Endothelial cell of umbilical vein (primary cell): Measurements from ENCODE around the gene SAFB. TPM values are rescaled to one million over a fixed set of nuclear protein-coding genes. Genes with fewer than 3 reads are reported as not detected.

Experiments
- BruUV-seq: library from RNA; stranded (reverse); fragments of 400-500 nt; replicated peaks from 2 replicates; lab custom pipeline; 2021; lab: Mats Ljungman, UMichigan
- CTCF ChIA-PET: fragments of 300-600, 350-600 bp; sonication (Branson Sonifier 250); formaldehyde crosslinking; loops from one replicate; lab custom pipeline; 2021; ENCODE audit warnings: antibody characterized with exemption, inconsistent platforms; lab: Charles Lee
- POLR2A ChIA-PET: fragments of 300-600, 350-600 bp; sonication (Branson Sonifier 250); formaldehyde crosslinking; loops from one replicate; lab custom pipeline; 2021; ENCODE audit warnings: antibody characterized with exemption, inconsistent platforms; lab: Charles Lee
- DNase-seq: peaks from one replicate; pipeline ENCODE4 v3.0.0-alpha.2; 2011; ENCODE audit warnings: low read depth, low spot score
- FAIRE-seq: peaks from 2 replicates; lab custom pipeline; 2011; peaks lifted over from hg19 to GRCh38; lab: Jason Lieb, UNC
- H2AFZ ChIP-seq: 2 replicates; pipeline ENCODE4 v1.6.0; 2012; ENCODE audit warnings: low read depth, low read length, control low read depth, inconsistent platforms
- H3K27ac ChIP-seq: 2 replicates; pipeline ENCODE4 v1.5.1; 2011; ENCODE audit warnings: low read depth, mild to moderate bottlenecking, control low read depth, low read length, moderate library complexity; ENCODE audit not compliant: insufficient read depth
- H3K27me3 ChIP-seq, 2 experiments: 2 replicates each; pipeline versions ENCODE4 v1.6.0 to v1.6.1; 2011; ENCODE audit warnings: low read length in 2 of 2, mixed read lengths in 1 of 2; ENCODE audit not compliant: control insufficient read depth in 2 of 2, insufficient read depth in 2 of 2
- H3K36me3 ChIP-seq, 2 experiments: 2 replicates in 1 of 2; 3 replicates in 1 of 2; pipeline ENCODE4 v1.5.1; 2011; ENCODE audit warnings: low read length in 2 of 2, mild to moderate bottlenecking in 1 of 2, moderate library complexity in 1 of 2; ENCODE audit not compliant: control insufficient read depth in 2 of 2, insufficient read depth in 2 of 2; ENCODE audit errors: extremely low read depth in 1 of 2
- H3K4me1 ChIP-seq: 3 replicates; pipeline ENCODE4 v1.5.1; 2011; ENCODE audit warnings: mild to moderate bottlenecking, low read length; ENCODE audit not compliant: control insufficient read depth, insufficient read depth; ENCODE audit errors: extremely low read depth
- H3K4me2 ChIP-seq: 2 replicates; pipeline ENCODE4 v1.6.1; 2011; ENCODE audit warnings: low read length, control low read depth, mixed read lengths; ENCODE audit not compliant: insufficient read depth
- H3K4me3 ChIP-seq, 3 experiments: fragments of 200-600 bp in 1 of 3; sonication (generic), shearing (Covaris generic) in 1 of 3; replicated peaks in 1 of 3; 2 replicates each; pipeline ENCODE4 v1.5.1; 2011 to 2016; ENCODE audit warnings: control low read depth in 3 of 3, low read length in 3 of 3, mild to moderate bottlenecking in 2 of 3, inconsistent platforms in 1 of 3, low read depth in 1 of 3, moderate library complexity in 1 of 3; ENCODE audit not compliant: insufficient read depth in 1 of 3
- H3K79me2 ChIP-seq: 2 replicates; pipeline ENCODE4 v1.6.0; 2012; ENCODE audit warnings: low read length, inconsistent platforms; ENCODE audit not compliant: control insufficient read depth, insufficient read depth
- H3K9ac ChIP-seq: replicated peaks from 2 replicates; pipeline ENCODE3; 2011; ENCODE audit warnings: low read length, control low read depth; ENCODE audit not compliant: insufficient read depth; ENCODE audit errors: extremely low read depth
- H3K9me1 ChIP-seq: replicated peaks from 3 replicates; pipeline ENCODE4 v1.6.0; 2011; ENCODE audit warnings: mild to moderate bottlenecking, low read length; ENCODE audit not compliant: control insufficient read depth, insufficient read depth; ENCODE audit errors: extremely low read depth
- H3K9me3 ChIP-seq: replicated peaks from 2 replicates; pipeline ENCODE4 v1.5.1; 2012; ENCODE audit warnings: low read length, inconsistent platforms; ENCODE audit not compliant: control insufficient read depth, insufficient read depth
- H4K20me1 ChIP-seq: replicated peaks from 2 replicates; pipeline ENCODE3; 2011; ENCODE audit warnings: mild to moderate bottlenecking, low read length; ENCODE audit not compliant: control insufficient read depth, insufficient read depth; ENCODE audit errors: extremely low read depth
- CTCF ChIP-seq, 2 donors: IDR thresholded peaks; 1 replicate in 1 of 2; 2 replicates in 1 of 2; pipeline ENCODE4 v1.5.1; 2011; ENCODE audit warnings: low read length in 2 of 2, mild to moderate bottlenecking in 2 of 2, moderate library complexity in 2 of 2, control low read depth in 1 of 2, inconsistent platforms in 1 of 2, low read depth in 1 of 2; ENCODE audit not compliant: insufficient read depth in 1 of 2; ENCODE audit errors: extremely low read depth in 1 of 2
- GATA2 ChIP-seq: IDR thresholded peaks from 2 replicates; pipeline ENCODE4 v1.7.0; 2011; ENCODE audit warnings: low read depth, mild to moderate bottlenecking, moderate library complexity, mixed read lengths, low read length; ENCODE audit not compliant: insufficient read length, insufficient read depth
- JUN ChIP-seq: IDR thresholded peaks from 2 replicates; pipeline ENCODE4 v1.6.1; 2011; ENCODE audit warnings: borderline replicate concordance, low read depth; ENCODE audit not compliant: insufficient read length, insufficient read depth
- MYC ChIP-seq: IDR thresholded peaks from one replicate; pipeline ENCODE4 v1.6.1; 2011; ENCODE audit warnings: mild to moderate bottlenecking, low read depth, low read length
- dilution Hi-C: fragments of 300-500 bp; cut with MboI; formaldehyde crosslinking; loops from one replicate; pipeline ENCODE4 v1.15.0; 2019; ENCODE audit warnings: low sequenced_read_pairs; ENCODE audit not compliant: extremely low pct_ligation_motif_present
- intact Hi-C: fragments of 100-400 bp; cut with micrococcal nuclease; formaldehyde crosslinking; loops from one replicate; pipeline ENCODE4 v1.10.0; 2022
- polyA plus RNA-seq, 4 experiments: library from polyadenylated mRNA; depleted of rRNA in 3 of 4; stranded (reverse) in 3 of 4; unstranded in 1 of 4; fragments of >200 nt; gene quantifications; 2 replicates each; pipeline versions ENCODE4 v1.2.1 to v1.2.3, GENCODE V29; 2011 to 2012; ENCODE audit warnings: missing spikeins in 1 of 4
- total RNA-seq: library from RNA; stranded (reverse); gene quantifications from 2 replicates; pipeline ENCODE4 v1.2.3, GENCODE V29; 2021

The SAFB gene
- total and polyA plus RNA-seq, 2 donors (not counting 3 experiments of a cell fraction or from before 2014, with no cell fraction given): 44.7 to 109 TPM

DNA sequence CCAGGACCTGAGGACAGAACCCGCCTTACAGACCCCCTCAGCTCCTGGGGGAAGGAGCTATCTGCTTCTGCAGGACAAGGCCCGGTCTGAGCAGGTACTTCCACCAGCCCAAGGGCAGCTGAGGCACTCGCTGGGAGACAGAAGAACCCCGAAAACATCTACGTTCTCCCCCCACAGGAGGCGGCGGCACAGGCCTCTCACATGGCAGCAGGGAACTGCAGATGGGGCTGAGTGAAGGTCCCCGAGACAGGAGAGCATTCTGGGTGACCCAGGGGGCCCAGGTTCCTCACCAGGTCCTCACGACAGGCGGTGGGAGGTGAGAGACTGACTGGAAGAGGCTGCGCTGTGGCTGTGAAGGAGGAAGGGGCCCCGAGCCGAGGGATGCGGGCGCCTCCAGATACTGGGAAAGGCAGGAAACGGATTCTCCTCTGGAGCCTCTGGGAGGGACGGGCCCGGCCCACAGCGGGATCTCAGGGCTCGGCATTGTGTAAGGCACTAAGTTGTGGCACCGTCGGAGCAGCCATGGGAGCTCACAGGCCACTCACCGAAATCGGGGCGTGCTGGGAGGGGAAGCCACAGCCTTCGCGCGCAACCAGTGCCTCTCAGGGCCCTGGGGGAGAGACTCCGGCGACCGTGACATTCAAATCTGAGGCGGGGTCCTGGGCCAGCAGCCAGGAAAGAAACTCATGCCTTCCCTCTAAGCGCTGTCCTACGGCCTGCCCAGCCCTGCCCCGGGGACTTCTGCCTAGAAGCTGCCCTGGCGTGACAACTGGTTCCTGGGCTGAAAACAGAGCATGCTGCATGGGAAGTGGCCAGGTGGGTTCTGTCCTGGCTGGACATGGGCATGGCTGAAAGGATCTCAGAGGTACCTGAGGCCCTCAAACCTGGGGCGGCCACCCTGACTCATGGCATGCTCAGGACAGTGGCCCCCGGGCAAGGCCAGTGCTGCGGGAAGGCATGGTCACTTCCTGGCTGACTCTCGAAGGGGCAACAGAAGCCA, 81.2 kb downstream of the SAFB start:
- no TSS peak for BruUV-seq
- Histone ChIP-seq H3K4me1 (peaks cover 2% of the 10 kb centered on the region), H3K79me2 (no peaks in the 10 kb centered on the region), H3K4me3 (no peak overlapping the region), H3K27ac (no peak overlapping the region), H3K9me1 (no peaks in the 10 kb centered on the region), H4K20me1 (no peaks in the 10 kb centered on the region), H3K9ac (no peak overlapping the region), H3K4me2 (no peak overlapping the region), H3K9me3 (no peaks in the 10 kb centered on the region), H3K36me3 (peaks cover 11 to 38% of the 10 kb centered on the region in 2 experiments), H3K27me3 (no peaks in the 10 kb centered on the region), H2AFZ (no peak overlapping the region)
- DNase-seq (no peak), FAIRE-seq (no peak)
- TF ChIP-seq CTCF (IDR thresholded peaks at IDR 0.05; ENCODE audit: extremely low read depth in 1 of 2, insufficient read depth in 1 of 2, low read depth in 1 of 2, low read length in 2 of 2) (no peak), JUN (no peak), GATA2 (no peak), MYC (no peak)
- intact Hi-C loops (no loop called here), dilution Hi-C loops (no loop called here)
- ChIA-PET POLR2A (no interaction called here), CTCF (interaction anchor here (0.9 kb wide), 1 partner anchor 14 kb away, joined by 3 read pairs; the partner anchor contains the start of gene RPL36)
